ENCODE data around the gene LRRC46.

The LRRC46 gene

GRCh38 chr17:47792979-47793378 lies 38.5 kb upstream of the LRRC46 start:
- CTCF ChIA-PET: interaction anchor here (0.9 kb wide), 1 partner anchor 9 kb away, joined by 3 read pairs; no protein-coding TSS in a partner anchor
- POLR2A ChIA-PET: no interaction called here
- no peak for DNase-seq (ENCODE audit: extremely low spot score)
- TF ChIP-seq CTBP1 (IDR thresholded peaks at IDR 0.05; ENCODE audit: borderline replicate concordance): no peak
- TF ChIP-seq ELF4 (IDR thresholded peaks at IDR 0.05): no peak
- TF ChIP-seq ZNF384 (IDR thresholded peaks at IDR 0.05): no peak
- TF ChIP-seq NFRKB (IDR thresholded peaks at IDR 0.05): no peak
- TF ChIP-seq LEF1 (IDR thresholded peaks at IDR 0.05; ENCODE audit: borderline replicate concordance): no peak
- TF ChIP-seq HDGF (IDR thresholded peaks at IDR 0.05; ENCODE audit: borderline replicate concordance): no peak
- TF ChIP-seq TARDBP (IDR thresholded peaks at IDR 0.05): no peak
- no peak for TF ChIP-seq FOXA1 (IDR thresholded peaks at IDR 0.05)
- TF ChIP-seq PKNOX1 (IDR thresholded peaks at IDR 0.05): no peak
- no peak for TF ChIP-seq BHLHE40 (IDR thresholded peaks at IDR 0.05; ENCODE audit: borderline replicate concordance)
- TF ChIP-seq SP1 (IDR thresholded peaks at IDR 0.05): no peak

GRCh38 chr17:47797797-47798196 lies 33.7 kb upstream of the LRRC46 start:
- ChIA-PET CTCF (interaction anchor here (0.8 kb wide), 1 partner anchor 8 kb away, joined by 3 read pairs; no protein-coding TSS in a partner anchor), POLR2A (interaction anchor here (1.0 kb wide), 1 partner anchor 34 kb away, joined by 4 read pairs; the partner anchor contains the start of genes LRRC46 and MRPL10)
- no peak for TF ChIP-seq FOXK2 (IDR thresholded peaks at IDR 0.05)
- no peak for TF ChIP-seq BHLHE40 (IDR thresholded peaks at IDR 0.05; ENCODE audit: borderline replicate concordance)
- no peak for TF ChIP-seq ELF4 (IDR thresholded peaks at IDR 0.05)
- no peak for TF ChIP-seq FOXM1 (IDR thresholded peaks at IDR 0.05; ENCODE audit: borderline replicate concordance)
- no peak for TF ChIP-seq L3MBTL2 (conservative IDR thresholded peaks at IDR 0.05)
- TF ChIP-seq PKNOX1 (IDR thresholded peaks at IDR 0.05): no peak
- TF ChIP-seq NFRKB (IDR thresholded peaks at IDR 0.05): no peak
- no peak for TF ChIP-seq ZNF384 (IDR thresholded peaks at IDR 0.05)
- TF ChIP-seq FOXA1 (IDR thresholded peaks at IDR 0.05): no peak
- no peak for TF ChIP-seq LEF1 (IDR thresholded peaks at IDR 0.05; ENCODE audit: borderline replicate concordance)
- TF ChIP-seq SUZ12 (IDR thresholded peaks at IDR 0.05): no peak
- no peak for DNase-seq (ENCODE audit: extremely low spot score)

GRCh38 chr17:47800686-47801085 lies 30.8 kb upstream of the LRRC46 start:
- TF ChIP-seq SP1 (IDR thresholded peaks at IDR 0.05) (no peak), CTBP1 (IDR thresholded peaks at IDR 0.05; ENCODE audit: borderline replicate concordance) (no peak), PKNOX1 (IDR thresholded peaks at IDR 0.05) (no peak), TARDBP (IDR thresholded peaks at IDR 0.05) (no peak), ELF4 (IDR thresholded peaks at IDR 0.05) (no peak), ARNT (IDR thresholded peaks at IDR 0.05) (no peak), ZNF384 (IDR thresholded peaks at IDR 0.05) (no peak), FOXK2 (IDR thresholded peaks at IDR 0.05) (no peak), HDGF (IDR thresholded peaks at IDR 0.05; ENCODE audit: borderline replicate concordance) (no peak), L3MBTL2 (conservative IDR thresholded peaks at IDR 0.05) (no peak), NFRKB (IDR thresholded peaks at IDR 0.05) (no peak), BHLHE40 (IDR thresholded peaks at IDR 0.05; ENCODE audit: borderline replicate concordance) (no peak), LEF1 (IDR thresholded peaks at IDR 0.05; ENCODE audit: borderline replicate concordance) (no peak)
- CTCF ChIA-PET: interaction anchor here (0.6 to 1.0 kb wide), 2 partner anchors 10 to 89 kb away, joined by 3 to 4 read pairs; no protein-coding TSS in a partner anchor
- no peak for DNase-seq (ENCODE audit: extremely low spot score)
- POLR2A ChIA-PET: interaction anchor here (1.1 kb wide), 1 partner anchor 31 kb away, joined by 3 read pairs; the partner anchor contains the start of genes LRRC46 and MRPL10

- no peak for TF ChIP-seq FOXM1 (IDR thresholded peaks at IDR 0.05; ENCODE audit: borderline replicate concordance)
- TF ChIP-seq HDGF (IDR thresholded peaks at IDR 0.05; ENCODE audit: borderline replicate concordance): no peak
- CTCF ChIA-PET: interaction anchor here (0.6 to 1.0 kb wide), 4 partner anchors 8 to 88 kb away, joined by 3 to 4 read pairs (median 4); no protein-coding TSS in a partner anchor
- DNase-seq (ENCODE audit: extremely low spot score): no peak
- POLR2A ChIA-PET: interaction anchor here (1.1 to 1.3 kb wide), 2 partner anchors 29 to 30 kb away, joined by 3 read pairs; partner anchors contain the start of genes LRRC46 and MRPL10
Measured at GRCh38 chr17:47801176-47801765, 30.2 kb upstream of the LRRC46 start.

- CTCF ChIA-PET: interaction anchor here (0.6 to 1.0 kb wide), 3 partner anchors 9 to 51 kb away, joined by 3 to 4 read pairs (median 4); no protein-coding TSS in a partner anchor
- DNase-seq (ENCODE audit: extremely low spot score): no peak
- POLR2A ChIA-PET: interaction anchor here (1.3 kb wide), 1 partner anchor 29 kb away, joined by 3 read pairs; no protein-coding TSS in a partner anchor
Measured at GRCh38 chr17:47801906-47802305, 29.6 kb upstream of the LRRC46 start.

More at GRCh38 chr17:47801906-47802305, 29.6 kb upstream of the LRRC46 start:
- TF ChIP-seq ELF4 (IDR thresholded peaks at IDR 0.05) (no peak), ARNT (IDR thresholded peaks at IDR 0.05) (no peak), PKNOX1 (IDR thresholded peaks at IDR 0.05) (no peak), FOXA1 (IDR thresholded peaks at IDR 0.05) (no peak), ZNF384 (IDR thresholded peaks at IDR 0.05) (no peak), NFRKB (IDR thresholded peaks at IDR 0.05) (no peak), CTBP1 (IDR thresholded peaks at IDR 0.05; ENCODE audit: borderline replicate concordance) (no peak), SUZ12 (IDR thresholded peaks at IDR 0.05) (no peak), BHLHE40 (IDR thresholded peaks at IDR 0.05; ENCODE audit: borderline replicate concordance) (no peak)

All from HEK293T (cell line).